Islet of Langerhans (tissue), 1 donor: ENCODE measurements around the gene ATG9B.

Source experiments
- FAIRE-seq: peaks from one replicate; lab custom pipeline; 2011; peaks lifted over from hg19 to GRCh38; lab: Jason Lieb, UNC

The ATG9B gene

GRCh38 chr7:150978126-150978789 is 46.0 kb downstream of the ATG9B start, which contains the start of gene KCNH2:
KCNH2 (minus strand) TSS chr7:150978321; CDS start chr7:150977913, 408 bp downstream.
- FAIRE-seq: no peak

GRCh38 chr7:150977382-150978125 is 46.7 kb downstream of the ATG9B start:
- no peak for FAIRE-seq

GRCh38 chr7:150976529-150977381 is 47.5 kb downstream of the ATG9B start:
- FAIRE-seq: no peak

GRCh38 chr7:150975536-150976319 is 48.6 kb downstream of the ATG9B start:
- FAIRE-seq: no peak

GRCh38 chr7:150974468-150975391 is 49.6 kb downstream of the ATG9B start:
- no peak for FAIRE-seq

GRCh38 chr7:150973571-150974451 is 50.5 kb downstream of the ATG9B start:
- no peak for FAIRE-seq

GRCh38 chr7:150972741-150973140 is 51.6 kb downstream of the ATG9B start:
- no peak for FAIRE-seq

GRCh38 chr7:150972023-150972468 is 52.2 kb downstream of the ATG9B start:
- no peak for FAIRE-seq

- no peak for FAIRE-seq
Observed at GRCh38 chr7:150971242-150972022, 52.9 kb downstream of the ATG9B start.

- FAIRE-seq: no peak
Observed at GRCh38 chr7:150970424-150970823, 53.9 kb downstream of the ATG9B start.

- FAIRE-seq: no peak
Observed at GRCh38 chr7:150969475-150969874, 54.8 kb downstream of the ATG9B start.

- no peak for FAIRE-seq
Observed at GRCh38 chr7:150968734-150969372, 55.4 kb downstream of the ATG9B start.

GRCh38 chr7:150968056-150968733 is 56.1 kb downstream of the ATG9B start:
- FAIRE-seq: no peak

- no peak for FAIRE-seq
Observed at GRCh38 chr7:150967349-150967748, 56.9 kb downstream of the ATG9B start.

GRCh38 chr7:150966002-150966401 is 58.3 kb downstream of the ATG9B start:
- no peak for FAIRE-seq

- FAIRE-seq: no peak
Observed at GRCh38 chr7:150965273-150965830, 58.9 kb downstream of the ATG9B start.
